ENCODE data around the gene FBXW5. TPM values are rescaled to one million over a fixed set of nuclear protein-coding genes. Genes with fewer than 3 reads are reported as not detected.

FBXW5 gene
- total RNA-seq, 4 donors from 2014 or later = 294 to 820 (median 446) TPM

GRCh38 chr9:136928591-136928990, 15.9 kb downstream of the FBXW5 start:
- Histone ChIP-seq H3K4me3 (no peak overlapping the region), H3K27ac (no peak overlapping the region), H3K27me3 (no peaks in the 10 kb centered on the region), H3K9me3 (no peaks in the 10 kb centered on the region), H3K36me3 (no peaks in the 10 kb centered on the region), H3K4me1 (peaks cover 0 to 9% (median 0%) of the 10 kb centered on the region in 4 donors)
- 60 to 86% methylated on average over 2 to 9 of the region's 9 CpGs for WGBS, 2 donors (ENCODE audit: low coverage in 1 of 2)
- TF ChIP-seq EP300 (IDR thresholded peaks at IDR 0.05; ENCODE audit: low read depth) = no peak
- no peak for TF ChIP-seq POLR2A (IDR thresholded peaks at IDR 0.05)
- TF ChIP-seq POLR2AphosphoS5 (IDR thresholded peaks at IDR 0.05) = no peak
- no peak for TF ChIP-seq CTCF (IDR thresholded peaks at IDR 0.05)
- DNase-seq = no peak
- in situ Hi-C loops (cut with MboI; ENCODE audit: low pct_ligation_motif_present in 1 of 4, low pct_unique_long_range_greater_than_20kb in 1 of 4, low sequenced_read_pairs in 3 of 4) = no loop called here
- intact Hi-C loops (cut with DNase I; ENCODE audit: low total_unique reads) = no loop called here

- peaks cover 0 to 9% (median 0%) of the 10 kb centered on the region in 4 donors for H3K4me1 ChIP-seq
- no peak for DNase-seq
- 77 to 90% methylated on average over 12 to 23 of the region's 23 CpGs for WGBS, 2 donors (ENCODE audit: low coverage in 1 of 2)
- H3K27ac ChIP-seq = no peak overlapping the region
- no peak overlapping the region for H3K4me3 ChIP-seq
- H3K9me3 ChIP-seq = no peaks in the 10 kb centered on the region
- in situ Hi-C loops (cut with MboI; ENCODE audit: low pct_ligation_motif_present in 1 of 4, low pct_unique_long_range_greater_than_20kb in 1 of 4, low sequenced_read_pairs in 3 of 4) = no loop called here
- no peaks in the 10 kb centered on the region for H3K36me3 ChIP-seq
- intact Hi-C loops (cut with DNase I; ENCODE audit: low total_unique reads) = no loop called here
- no peak for TF ChIP-seq EP300 (IDR thresholded peaks at IDR 0.05; ENCODE audit: low read depth)
- no peak for TF ChIP-seq POLR2A (IDR thresholded peaks at IDR 0.05)
- TF ChIP-seq CTCF (IDR thresholded peaks at IDR 0.05) = no peak
- no peak for TF ChIP-seq POLR2AphosphoS5 (IDR thresholded peaks at IDR 0.05)
- H3K27me3 ChIP-seq = no peaks in the 10 kb centered on the region
Measured at GRCh38 chr9:136927343-136928271, 16.9 kb downstream of the FBXW5 start.

- Histone ChIP-seq H3K27me3 (no peaks in the 10 kb centered on the region), H3K4me1 (peaks cover 0 to 5% (median 0%) of the 10 kb centered on the region in 4 donors), H3K9me3 (no peaks in the 10 kb centered on the region), H3K27ac (no peak overlapping the region), H3K36me3 (no peaks in the 10 kb centered on the region), H3K4me3 (no peak overlapping the region)
- TF ChIP-seq POLR2AphosphoS5 (IDR thresholded peaks at IDR 0.05) (no peak), EP300 (IDR thresholded peaks at IDR 0.05; ENCODE audit: low read depth) (no peak), CTCF (IDR thresholded peaks at IDR 0.05) (no peak), POLR2A (IDR thresholded peaks at IDR 0.05) (no peak)
- in situ Hi-C loops (cut with MboI; ENCODE audit: low pct_ligation_motif_present in 1 of 4, low pct_unique_long_range_greater_than_20kb in 1 of 4, low sequenced_read_pairs in 3 of 4) (no loop called here), intact Hi-C loops (cut with DNase I; ENCODE audit: low total_unique reads) (no loop called here)
- no peak for DNase-seq
- 92 to 93% methylated on average over 5 to 13 of the region's 13 CpGs for WGBS, 2 donors (ENCODE audit: low coverage in 1 of 2)
Measured at GRCh38 chr9:136926749-136927148, 17.8 kb downstream of the FBXW5 start.

- TF ChIP-seq POLR2AphosphoS5 (IDR thresholded peaks at IDR 0.05) (no peak), EP300 (IDR thresholded peaks at IDR 0.05; ENCODE audit: low read depth) (no peak), CTCF (IDR thresholded peaks at IDR 0.05) (no peak), POLR2A (IDR thresholded peaks at IDR 0.05) (no peak)
- Histone ChIP-seq H3K4me1 (no peaks in the 10 kb centered on the region), H3K27ac (no peak overlapping the region), H3K36me3 (peaks cover 0 to under 1% (median 0%) of the 10 kb centered on the region in 4 donors), H3K27me3 (no peaks in the 10 kb centered on the region), H3K4me3 (no peak overlapping the region), H3K9me3 (no peaks in the 10 kb centered on the region)
- WGBS, 2 donors (ENCODE audit: low coverage in 1 of 2) = 81% methylated on average over 8 of the region's 9 CpGs; no CpG with 5 or more reads in 1 of the 2 donors
- intact Hi-C loops (cut with DNase I; ENCODE audit: low total_unique reads) (no loop called here), in situ Hi-C loops (cut with MboI; ENCODE audit: low pct_ligation_motif_present in 1 of 4, low pct_unique_long_range_greater_than_20kb in 1 of 4, low sequenced_read_pairs in 3 of 4) (no loop called here)
- DNase-seq = no peak
Measured at GRCh38 chr9:136926154-136926704, 18.3 kb downstream of the FBXW5 start.

All from transverse colon (tissue), 4 donors.